NOMO-1 (cell line): Measurements from ENCODE around the gene PSMC3IP.
"Not testable (repeated sequence)": the region's sequence is repeated elsewhere in the genome, so short reads cannot be mapped to it uniquely, and the experiment has no call there.

Experiments
- DNase-seq, 2 experiments: peaks; one replicate each; lab custom pipeline; 2025; ENCODE audit not compliant: unreplicated experiment in 2 of 2; lab: John Stamatoyannopoulos, UW

PSMC3IP gene

GRCh38 chr17:42577532-42578281, at the start of gene PSMC3IP:
TSS of gene PSMC3IP (minus strand) at chr17:42577729. CDS start at chr17:42577686, 43 bp downstream.
- DNase-seq = peak; percentile 97

GRCh38 chr17:42623732-42624596, 46.4 kb upstream of the PSMC3IP start:
- DNase-seq = no peak

- no peak for DNase-seq
These were observed 45.7 kb upstream of the PSMC3IP start for GRCh38 chr17:42623271-42623670.

GRCh38 chr17:42621987-42622386, 44.5 kb upstream of the PSMC3IP start:
- not testable (repeated sequence) for DNase-seq

- DNase-seq = no peak
These were observed 41.1 kb upstream of the PSMC3IP start for GRCh38 chr17:42618442-42619150.

GRCh38 chr17:42617956-42618431, 40.5 kb upstream of the PSMC3IP start:
- no peak for DNase-seq

GRCh38 chr17:42613699-42614295, 36.3 kb upstream of the PSMC3IP start:
- no peak for DNase-seq

- no peak for DNase-seq
These were observed 34.5 kb upstream of the PSMC3IP start for GRCh38 chr17:42612013-42612412.

GRCh38 chr17:42609814-42610801, 32.6 kb upstream of the PSMC3IP start:
- not testable (repeated sequence) for DNase-seq

GRCh38 chr17:42609182-42609813, 31.8 kb upstream of the PSMC3IP start, which contains the start of the genes RETREG3 and TUBG1:
TSS of gene RETREG3 (minus strand) at chr17:42609374. CDS start at chr17:42609324, 50 bp downstream.
TSS of gene TUBG1 (plus strand) at chr17:42609683. CDS start at chr17:42609738, 55 bp downstream.
- peak; percentile 98 to 99 for DNase-seq

GRCh38 chr17:42608305-42609181, 31.0 kb upstream of the PSMC3IP start:
- DNase-seq = peak; percentile 21 to 40

- DNase-seq = no peak
These were observed 30.2 kb upstream of the PSMC3IP start for GRCh38 chr17:42607769-42608168.

GRCh38 chr17:42603318-42603717, 25.8 kb upstream of the PSMC3IP start:
- no peak for DNase-seq

- no peak for DNase-seq
These were observed 21.4 kb upstream of the PSMC3IP start for GRCh38 chr17:42598905-42599304.

- DNase-seq = no peak
These were observed 18.9 kb upstream of the PSMC3IP start for GRCh38 chr17:42596386-42596785.

GRCh38 chr17:42591411-42591810, 13.9 kb upstream of the PSMC3IP start:
- DNase-seq = no peak

GRCh38 chr17:42590886-42591285, 13.4 kb upstream of the PSMC3IP start:
- DNase-seq = no peak
